Measurements from ENCODE around the gene PLEKHG5.

- TF ChIP-seq POLR2A (IDR thresholded peaks at IDR 0.05) (no peak), CTCF (IDR thresholded peaks at IDR 0.05) (no peak), POLR2AphosphoS5 (IDR thresholded peaks at IDR 0.05) (no peak), EP300 (IDR thresholded peaks at IDR 0.05; ENCODE audit: low read depth) (no peak)
Measured at GRCh38 chr1:6421266-6421665, 70.2 kb downstream of the PLEKHG5 start.

Data from transverse colon (tissue), 4 donors.